Hematopoietic multipotent progenitor cell treated with erythropoietin and hydrocortisone succinate and interleukin-3 and kit ligand, for 6 days (in vitro differentiated cells): Measurements from ENCODE around the gene TMPRSS9.
"Not testable (repeated sequence)": the region's sequence is repeated elsewhere in the genome, so short reads cannot be mapped to it uniquely, and the experiment has no call there.

Experiments used
- DNase-seq: peaks from one replicate; pipeline ENCODE4 v3.0.0-alpha.2; 2015

The TMPRSS9 gene

GRCh38 chr19:2462635-2463421, 102.8 kb downstream of the TMPRSS9 start:
- no peak for DNase-seq

GRCh38 chr19:2463694-2464093, 103.6 kb downstream of the TMPRSS9 start:
- not testable (repeated sequence) for DNase-seq

- no peak for DNase-seq
Observed at GRCh38 chr19:2464389-2464788, 104.3 kb downstream of the TMPRSS9 start.

- no peak for DNase-seq
Observed at GRCh38 chr19:2468596-2468995, 108.5 kb downstream of the TMPRSS9 start.

GRCh38 chr19:2469102-2469914, 109.2 kb downstream of the TMPRSS9 start:
- no peak for DNase-seq

GRCh38 chr19:2469915-2470200, 109.8 kb downstream of the TMPRSS9 start:
- DNase-seq: not testable (repeated sequence)

- peak; percentile 89 for DNase-seq
Observed at GRCh38 chr19:2474232-2475017, 114.4 kb downstream of the TMPRSS9 start.

- peak; percentile 58 for DNase-seq
Observed at GRCh38 chr19:2475018-2475701, 115.1 kb downstream of the TMPRSS9 start.
